Stimulated activated CD4-positive, alpha-beta T cell treated with anti-CD3 and anti-CD28 coated beads, Interleukin-2, amount 100 ng/mL, for 4 hours (primary cell): ENCODE measurements around the gene OGFOD3.

Experiments
- DNase-seq: peaks from one replicate; pipeline ENCODE4 v3.0.0-alpha.2; 2020; ENCODE audit warnings: low read depth

The OGFOD3 gene

DNA sequence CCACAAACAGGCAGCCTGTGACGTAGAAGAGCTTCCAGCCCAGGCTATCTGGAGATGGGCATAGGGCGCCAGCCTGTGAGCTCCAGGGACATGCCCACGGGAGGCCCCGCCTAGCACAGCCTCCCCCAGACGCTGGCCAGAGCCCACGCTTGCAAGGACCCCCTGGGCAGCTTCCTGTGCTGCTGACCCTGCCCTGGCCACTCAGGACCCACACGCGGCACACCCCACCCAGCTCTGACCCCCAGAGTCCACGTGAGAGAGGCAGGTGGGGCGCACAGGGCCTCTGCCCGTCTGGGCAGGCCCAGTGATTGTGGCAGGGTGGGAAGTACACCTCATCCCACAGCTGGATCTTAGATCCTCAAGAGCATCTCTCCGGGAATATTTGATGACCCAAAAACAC, 28.3 kb upstream of the OGFOD3 start:
- no peak for DNase-seq

DNA sequence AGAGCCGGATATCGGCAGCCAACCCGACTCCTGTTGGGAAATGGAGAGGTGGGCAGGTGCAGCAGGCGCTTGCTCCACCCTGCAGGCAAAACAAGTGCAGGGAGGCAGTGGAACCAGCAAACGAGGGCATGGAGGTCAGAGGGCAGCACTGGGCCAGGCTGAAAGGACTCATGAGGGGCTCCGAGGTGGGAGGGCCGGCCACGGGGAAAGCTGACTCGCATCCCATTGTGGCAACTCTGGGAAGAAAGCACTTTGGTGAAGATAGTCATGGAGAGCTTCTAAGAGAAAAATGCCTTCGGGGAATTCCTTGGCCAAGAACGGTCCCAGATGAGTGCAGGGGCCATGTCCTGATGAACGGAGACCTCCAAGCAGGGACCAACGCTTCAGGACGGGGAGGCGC, 27.7 kb upstream of the OGFOD3 start:
- DNase-seq = no peak

DNA sequence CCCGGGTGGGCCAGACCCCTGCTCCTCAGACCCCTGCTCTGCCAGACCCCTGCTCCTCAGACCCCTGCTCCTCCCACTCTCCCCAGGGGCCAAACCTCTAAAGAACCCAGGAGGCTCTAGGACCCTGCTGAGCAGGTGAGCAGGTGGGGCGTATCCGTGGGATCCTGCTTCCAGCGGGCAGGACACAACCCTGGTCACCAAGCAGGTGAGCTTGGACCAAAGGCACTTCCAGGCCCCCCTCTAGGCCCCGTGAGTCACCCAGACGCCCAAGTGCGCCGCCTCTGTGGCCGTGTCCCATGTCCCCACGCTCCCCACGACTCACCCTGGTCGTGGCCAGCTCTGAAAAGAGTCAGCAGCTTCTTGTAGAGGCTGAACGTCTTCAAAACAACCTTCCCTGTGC, 27.2 kb upstream of the OGFOD3 start:
- no peak for DNase-seq

DNA sequence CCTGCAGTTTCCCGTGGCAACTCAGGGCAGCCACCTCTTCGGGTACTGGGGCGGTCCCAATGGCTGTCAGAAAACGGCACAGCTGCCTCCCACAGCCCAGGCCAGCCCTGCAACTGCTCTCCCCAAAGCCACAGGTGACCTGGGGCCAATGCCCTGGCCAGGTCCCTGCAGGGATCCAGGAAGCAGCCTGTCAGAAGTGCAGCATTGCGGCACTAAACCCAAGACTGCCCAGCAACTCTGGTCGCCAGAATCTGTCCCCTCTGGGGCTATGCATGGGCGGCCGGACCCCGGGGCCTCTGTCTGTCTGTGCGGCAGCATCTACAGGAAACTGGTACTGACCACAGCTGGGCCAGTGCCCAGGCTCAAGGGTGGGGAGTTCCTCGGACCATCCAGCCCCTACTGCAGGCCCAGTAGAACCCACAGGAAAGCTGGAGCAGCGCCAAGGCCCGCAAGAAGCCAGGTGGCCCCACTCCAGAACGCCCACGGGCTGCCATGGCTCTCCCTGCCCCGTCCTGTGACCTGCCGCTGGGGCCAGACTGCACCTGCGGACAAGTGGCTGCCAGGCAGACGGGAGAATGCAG, 26.6 kb upstream of the OGFOD3 start:
- DNase-seq = no peak

DNA sequence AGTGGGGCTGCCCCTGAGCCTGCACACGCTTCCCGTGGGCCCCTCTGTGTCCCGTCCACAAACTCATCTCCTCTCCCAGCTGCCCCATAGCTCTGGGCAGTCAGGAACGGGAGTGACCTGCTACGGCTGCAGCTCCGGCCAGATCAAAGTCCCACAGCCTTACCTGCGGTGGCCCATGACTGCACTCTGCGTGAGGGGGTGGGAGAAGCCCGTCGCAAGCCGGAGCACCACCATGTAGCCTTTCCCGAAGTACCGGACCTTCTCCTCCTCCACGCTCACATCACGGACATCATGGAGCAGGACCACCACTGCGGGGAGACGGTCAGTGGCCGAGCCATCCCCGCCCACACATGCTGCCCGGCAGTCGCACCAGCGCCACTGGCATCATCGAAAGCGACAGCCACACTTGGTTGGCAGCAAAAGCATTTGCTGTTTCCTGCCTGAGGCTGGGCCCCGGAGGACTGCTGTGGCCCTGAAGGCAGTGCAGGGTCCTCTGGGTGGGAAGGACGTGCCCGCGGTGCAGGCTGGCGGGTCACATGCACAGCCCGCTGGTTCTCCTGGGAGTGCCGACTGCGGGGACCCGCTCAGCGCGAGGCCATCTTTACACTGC, 26.0 kb upstream of the OGFOD3 start:
- no peak for DNase-seq

DNA sequence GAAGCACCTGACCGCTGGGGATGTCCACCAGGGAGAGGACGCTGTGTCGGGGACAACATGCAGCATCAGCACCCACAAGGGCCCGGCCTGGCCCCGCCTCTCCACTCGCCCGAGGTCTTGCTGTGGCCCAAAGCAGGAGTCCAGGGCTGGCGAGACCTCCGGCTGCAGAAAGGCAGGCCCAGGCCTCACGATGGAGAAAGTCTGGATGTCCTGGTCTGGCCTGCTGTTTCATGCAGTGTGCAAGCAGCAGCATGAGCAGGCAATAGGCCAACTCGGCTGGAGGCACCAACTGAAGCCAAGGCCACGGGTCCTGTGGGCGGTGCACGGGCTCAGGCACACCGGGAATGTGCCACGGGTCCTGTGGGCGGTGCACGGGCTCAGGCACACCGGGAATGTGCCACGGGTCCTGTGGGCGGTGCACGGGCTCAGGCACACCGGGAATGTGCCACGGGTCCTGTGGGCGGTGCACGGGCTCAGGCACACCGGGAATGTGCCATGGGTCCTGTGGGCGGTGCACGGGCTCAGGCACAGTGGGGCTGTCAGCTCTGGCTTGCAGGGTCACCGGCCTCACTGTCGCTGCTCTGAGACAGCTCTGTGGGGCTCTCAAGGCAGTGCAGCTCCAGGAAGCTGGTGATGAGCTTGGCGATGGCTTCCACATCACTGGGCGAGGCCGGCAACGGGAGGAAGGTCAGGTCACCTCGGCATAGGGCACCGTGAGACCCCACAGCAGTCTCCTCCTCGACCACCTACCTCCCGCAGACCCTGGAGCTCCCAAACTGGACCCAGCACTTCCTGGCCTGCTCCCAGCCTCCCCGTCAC, 25.3 kb upstream of the OGFOD3 start:
- DNase-seq = no peak

DNA sequence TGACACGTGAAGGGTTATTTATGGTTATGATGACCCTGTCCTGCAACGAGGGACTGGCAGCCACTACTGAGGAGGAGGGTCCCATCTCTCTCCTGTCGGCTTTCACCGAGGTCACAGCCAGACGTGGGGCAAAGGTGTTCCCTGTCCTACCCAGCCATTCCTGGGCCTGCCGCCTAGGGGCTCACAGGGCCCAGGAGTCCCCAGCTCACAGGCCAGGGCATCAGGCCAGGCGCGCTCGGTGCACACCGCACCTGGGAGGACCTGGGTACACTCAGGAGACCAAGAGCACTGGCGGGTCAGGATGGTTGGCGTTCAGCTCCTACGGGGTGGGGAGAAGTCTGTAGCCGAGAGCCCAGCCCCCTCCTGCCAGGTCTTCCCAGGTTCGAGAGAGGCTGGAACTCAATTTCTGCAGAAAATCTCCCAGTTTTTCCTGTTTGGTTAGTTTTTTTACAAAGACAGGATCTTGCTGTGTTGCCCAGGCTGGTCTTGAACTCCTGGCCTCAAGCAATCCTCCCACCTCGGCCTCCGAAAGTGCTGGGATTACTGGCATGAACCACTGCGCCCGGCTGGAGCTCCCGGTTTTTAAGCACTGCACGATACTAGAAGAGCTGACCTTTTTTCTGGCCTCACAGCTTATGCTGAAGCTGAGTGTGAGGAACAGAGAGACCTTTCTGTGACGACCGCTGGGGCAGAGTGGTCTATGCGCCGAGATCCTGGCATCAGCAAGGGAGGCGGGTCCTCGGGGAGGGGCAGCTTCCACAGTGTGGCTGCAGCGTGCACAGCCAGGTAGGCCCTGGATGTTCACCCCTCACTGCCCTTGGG, 24.5 kb upstream of the OGFOD3 start:
- DNase-seq = no peak

DNA sequence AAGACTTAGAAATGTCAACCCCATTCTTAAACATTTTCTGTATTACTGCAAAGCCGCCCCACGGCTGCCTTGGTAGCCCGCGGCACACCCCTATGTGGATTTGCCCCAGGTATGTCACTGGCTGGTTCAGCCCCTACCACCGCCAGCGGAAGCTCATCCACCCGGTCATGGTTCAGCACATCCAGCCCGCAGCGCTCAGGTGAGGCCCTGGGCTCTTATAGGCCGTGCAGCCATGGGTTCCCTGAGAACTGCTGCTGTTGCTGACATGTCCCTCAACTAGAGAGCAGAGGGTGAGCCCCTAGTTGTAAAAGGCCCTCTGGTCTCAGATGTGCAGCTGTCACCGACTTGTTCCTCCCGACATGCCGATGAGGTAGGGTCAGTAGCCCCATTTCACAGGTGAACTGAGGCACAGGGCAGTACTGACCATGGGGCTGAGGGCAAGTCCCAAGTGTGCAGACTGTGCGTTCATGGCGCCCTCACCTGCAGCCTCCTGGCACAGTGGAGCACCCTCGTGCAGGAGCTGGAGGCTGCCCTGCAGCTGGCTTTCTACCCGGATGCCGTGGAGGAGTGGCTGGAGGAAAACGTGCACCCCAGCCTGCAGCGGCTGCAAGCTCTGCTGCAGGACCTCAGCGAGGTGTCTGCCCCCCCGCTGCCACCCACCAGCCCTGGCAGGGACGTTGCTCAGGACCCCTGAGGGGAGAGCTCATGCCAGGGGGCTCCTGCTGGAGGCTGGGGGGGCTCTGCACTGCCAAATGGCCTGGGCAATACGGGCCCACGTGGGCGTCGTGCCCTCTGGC, 23.5 kb upstream of the OGFOD3 start:
- DNase-seq = no peak

DNA sequence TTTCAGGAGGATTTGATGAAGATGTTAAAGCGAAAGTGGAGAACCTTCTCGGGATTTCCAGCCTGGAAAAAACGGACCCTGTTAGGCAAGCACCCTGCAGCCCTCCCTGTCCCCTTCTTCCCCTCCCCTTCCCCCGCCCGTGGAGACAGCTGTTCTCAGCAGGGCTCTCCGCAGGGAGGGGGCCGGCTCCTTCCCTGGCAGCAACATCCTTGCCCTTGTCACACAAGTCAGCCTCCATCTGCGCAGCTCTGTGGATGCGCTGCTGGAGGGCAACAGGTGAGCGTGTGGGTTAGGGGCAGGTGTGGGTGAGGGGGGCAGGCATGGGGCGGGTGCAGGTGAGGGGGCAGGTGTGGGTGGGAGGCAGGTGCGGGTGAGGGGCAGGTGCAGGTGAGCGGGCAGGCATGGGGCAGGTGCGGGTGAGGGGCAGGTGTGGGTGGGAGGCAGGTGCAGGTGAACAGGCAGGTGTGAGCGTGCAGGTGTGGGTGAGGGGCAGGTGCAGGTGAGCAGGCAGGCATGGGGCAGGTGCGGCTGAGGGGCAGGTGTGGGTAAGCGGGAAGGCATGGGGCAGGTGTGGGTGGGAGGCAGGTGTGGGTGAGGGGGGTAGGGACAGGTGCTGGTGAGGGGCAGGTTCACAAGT, 22.7 kb upstream of the OGFOD3 start:
- DNase-seq = no peak

DNA sequence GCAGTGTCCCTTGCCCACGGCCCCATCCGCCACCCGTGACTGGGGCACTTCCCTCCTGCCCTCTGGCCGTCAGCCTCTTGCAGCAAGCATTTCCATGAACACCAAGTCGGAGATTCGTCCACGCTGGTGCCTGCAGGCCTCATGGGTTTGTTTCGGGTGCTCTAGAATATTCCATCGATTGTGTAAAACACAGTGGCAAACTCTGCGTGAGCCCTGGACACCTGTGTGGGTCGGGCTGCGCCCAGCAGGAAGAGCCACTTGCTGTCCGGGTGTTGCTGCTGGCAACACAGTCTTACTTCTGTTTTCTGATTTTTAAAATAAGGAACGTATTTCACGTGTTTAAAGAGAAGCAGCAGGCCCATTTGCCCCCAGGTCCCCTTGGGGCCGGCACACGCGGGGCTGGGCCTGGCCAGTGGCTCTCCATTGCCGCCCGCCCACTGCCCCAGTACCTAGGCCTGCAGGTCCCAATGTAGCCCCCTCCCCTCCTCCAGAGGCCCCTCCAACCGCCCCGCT, 22.1 kb upstream of the OGFOD3 start:
- no peak for DNase-seq

DNA sequence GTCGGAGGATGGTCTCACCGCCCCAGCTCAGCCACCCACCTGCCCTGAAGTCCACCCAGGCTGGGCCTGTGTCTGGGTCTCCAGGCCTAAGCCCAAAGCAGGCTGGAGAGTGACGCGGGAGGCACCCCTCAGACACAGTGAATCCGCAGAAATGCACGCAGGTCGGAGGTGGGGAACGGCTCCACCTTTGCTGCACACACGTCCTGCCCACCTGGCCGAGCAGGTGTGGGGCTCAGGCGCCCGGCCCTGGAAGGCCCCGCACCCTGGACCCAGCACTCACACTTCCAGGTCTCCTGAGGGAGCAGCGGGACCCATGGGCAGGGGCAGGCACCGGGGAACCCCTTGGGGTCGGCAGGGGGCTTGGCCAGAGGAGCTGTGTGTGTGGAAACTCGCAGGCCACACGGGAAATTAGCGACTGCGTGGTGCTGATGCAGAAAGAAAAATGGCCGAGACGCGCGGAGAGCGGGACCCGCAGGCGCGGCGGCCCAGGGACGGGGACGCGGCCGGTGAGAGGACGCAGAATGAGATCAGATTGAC, 21.5 kb upstream of the OGFOD3 start:
- DNase-seq = no peak

DNA sequence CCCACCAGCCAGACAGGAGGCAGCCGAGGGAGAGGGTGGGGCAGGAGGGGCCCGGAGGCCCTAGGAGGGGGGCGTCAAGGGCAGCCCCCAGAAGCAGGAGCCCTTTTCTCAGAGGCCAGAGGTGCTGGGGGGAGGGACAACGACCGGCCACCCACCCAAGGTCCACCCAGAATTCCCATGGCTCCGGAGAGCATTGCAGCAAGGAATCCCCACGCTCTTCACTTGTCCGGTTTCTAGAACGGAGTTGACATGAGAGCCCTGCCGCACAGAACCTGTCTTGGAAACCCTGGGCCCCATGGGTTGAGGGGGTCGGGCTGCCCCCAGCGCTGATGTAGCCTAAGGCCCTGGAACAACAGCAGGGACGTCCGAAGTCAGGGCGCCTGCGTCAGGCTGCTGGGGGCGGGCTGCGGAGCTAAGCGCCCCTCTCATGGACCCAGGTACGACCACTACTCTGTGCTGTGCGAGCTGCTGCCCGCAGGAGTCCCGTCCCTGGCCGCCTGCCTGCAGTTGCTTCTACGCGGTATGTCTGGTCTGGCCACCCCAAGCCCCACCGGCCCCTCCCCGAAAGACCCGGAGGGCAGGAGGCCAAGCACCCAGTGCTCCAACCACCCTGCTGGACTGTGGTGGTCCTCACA, 20.9 kb upstream of the OGFOD3 start:
- no peak for DNase-seq

DNA sequence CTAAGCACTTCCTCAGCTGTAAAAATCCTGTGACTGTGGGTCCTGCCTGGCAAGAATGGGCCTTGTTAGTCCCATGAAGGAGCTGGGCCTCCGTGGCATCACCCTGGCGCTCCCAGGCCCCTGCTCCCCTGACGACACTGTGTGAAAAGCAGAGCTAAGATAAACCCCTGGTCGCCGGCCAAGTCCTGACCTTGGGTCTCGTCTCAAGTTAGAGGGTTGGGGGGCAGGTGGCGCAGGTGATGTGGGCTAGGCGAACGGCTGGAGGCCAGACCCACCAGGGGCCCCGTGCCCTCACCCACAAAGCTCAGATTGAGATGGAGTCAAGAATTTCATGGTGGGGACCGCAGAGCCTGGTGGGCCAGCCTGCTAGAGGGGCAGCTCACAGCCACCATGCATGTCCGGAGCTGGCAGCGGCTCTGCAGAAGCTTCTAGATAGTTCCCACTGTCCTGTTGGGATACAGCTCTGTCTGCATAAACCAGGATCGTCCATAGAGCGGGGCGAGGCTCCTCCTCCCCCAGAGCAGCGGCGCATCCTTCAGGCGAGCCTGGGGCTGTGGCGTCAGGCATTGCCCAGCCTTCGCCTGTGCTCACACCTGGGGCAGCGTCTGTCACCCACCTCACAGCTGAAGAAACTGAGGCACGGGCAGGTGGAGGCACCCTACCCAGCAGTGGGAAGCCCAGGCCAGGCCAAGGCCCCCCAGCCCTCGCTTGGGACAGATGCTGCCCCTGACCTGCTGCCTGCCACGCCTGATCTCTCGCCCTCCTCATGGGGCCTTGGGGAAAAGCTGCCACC, 20.2 kb upstream of the OGFOD3 start:
- DNase-seq = no peak

DNA sequence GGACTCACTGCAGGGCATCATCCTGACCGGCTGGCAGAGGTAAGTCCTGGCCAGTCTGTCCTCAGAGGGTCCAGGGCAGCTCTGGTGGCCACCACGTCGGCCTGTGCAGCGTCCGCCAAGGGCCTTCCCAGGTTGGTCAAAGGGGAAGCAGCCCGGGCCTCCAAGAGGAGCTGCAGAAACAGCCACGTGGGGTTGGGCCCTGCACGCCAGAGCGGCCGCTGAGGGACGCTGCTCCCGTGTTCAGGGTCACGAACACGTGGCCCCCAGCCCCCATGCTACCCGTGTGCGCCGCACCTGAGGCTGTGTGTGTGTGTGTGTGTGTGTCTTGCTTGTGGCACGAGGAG, 18.9 kb upstream of the OGFOD3 start:
- no peak for DNase-seq

DNA sequence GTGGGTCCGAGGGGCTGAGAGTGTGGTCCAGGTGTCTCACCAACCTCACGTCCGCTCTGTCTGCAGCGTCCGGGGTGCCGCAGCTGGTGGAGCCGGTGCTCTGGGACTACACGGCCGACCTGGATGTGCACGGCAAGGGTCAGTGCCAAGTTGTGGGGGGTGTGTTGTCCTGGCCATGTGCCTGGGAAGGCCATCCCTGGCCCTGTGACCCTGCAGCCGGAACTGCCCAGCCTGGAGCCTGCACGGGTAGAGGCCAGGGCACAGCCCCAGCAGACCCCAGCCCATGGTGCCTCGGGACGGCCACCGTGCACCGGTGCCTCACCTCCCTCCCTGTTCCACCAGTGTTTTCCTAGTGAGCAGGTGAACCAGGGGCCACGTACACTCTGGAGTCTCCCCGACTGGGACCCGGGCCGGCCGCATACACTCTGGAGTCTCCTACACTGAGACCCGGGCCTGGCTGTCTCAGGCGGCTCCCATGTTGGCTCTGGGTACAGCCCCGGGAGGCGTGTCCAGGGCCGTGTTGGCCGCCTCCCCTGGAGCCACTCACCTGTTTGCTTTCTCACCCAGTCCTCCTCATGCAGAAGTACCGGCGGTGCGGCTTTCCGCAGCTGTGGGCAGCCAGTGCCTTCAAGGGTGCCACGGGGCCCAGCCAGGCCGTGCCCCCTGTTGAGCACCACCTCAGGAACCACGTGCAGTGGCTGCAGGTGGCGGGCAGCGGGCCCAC, 18.4 kb upstream of the OGFOD3 start:
- no peak for DNase-seq

DNA sequence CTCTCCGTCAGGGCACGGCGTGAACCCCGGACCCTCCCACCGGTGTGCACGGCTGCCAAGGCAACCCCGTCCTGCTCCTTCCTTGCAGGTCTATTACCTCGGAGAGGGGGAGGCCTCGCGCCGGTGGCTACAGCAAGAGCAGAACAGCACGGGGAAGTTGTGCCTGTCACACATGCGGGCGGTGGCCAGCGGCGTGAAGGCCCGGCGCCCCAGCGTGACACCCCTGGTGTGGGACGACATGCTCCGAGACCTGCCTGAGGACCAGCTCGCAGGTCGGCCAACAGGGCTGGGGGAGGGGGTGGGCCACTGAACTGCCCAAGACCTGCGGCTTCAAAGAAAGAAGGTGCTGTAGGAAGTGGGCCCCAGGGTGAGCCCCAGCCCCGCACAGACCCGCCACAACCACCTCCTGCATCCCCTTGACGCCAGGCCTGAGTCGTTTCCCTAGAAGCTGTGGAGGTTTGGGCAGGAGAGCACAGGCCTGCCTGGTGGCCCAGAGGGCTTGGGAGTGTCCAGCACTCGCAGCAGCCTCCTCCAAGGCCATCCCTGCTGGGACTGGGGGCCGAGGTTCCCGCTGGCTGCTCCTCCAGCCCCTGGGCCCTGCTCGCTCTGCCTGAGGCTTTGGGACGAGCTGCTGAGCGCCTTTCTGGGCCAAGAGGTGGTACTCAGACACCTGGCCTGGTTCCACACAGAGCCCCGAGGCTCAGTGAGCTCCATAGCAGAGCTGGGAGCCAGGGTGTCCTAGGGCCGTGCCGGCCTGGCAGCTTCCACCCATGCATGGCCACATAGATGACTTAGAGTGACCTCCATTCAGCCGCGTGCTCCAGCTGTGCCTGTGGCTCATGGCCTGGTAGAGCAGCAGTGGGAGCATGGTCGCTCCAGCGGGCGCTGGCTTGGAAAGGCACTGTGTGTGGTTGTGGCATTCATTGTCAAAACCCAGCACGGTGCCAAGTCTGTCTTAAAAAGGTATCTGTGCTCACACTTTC, 17.5 kb upstream of the OGFOD3 start:
- DNase-seq = no peak

DNA sequence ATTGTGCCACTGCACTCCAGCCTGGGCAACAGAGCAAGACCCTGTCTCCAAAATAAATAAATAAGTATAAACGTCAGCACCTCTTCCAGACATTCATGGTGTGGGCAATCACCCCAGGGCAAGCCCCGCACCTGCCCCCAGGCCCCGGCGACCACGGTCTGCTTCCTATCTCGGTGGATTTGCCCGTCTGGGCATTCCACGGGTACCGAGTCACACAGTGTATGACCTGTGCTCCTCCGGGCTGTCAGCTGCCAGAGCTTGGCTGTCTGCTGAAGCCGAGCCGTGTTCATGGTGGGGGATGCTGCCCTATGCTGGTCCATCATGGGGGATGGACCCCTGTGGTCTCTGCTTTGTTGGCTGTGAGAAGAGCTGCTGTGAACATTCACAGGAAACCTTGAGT, 16.7 kb upstream of the OGFOD3 start:
- DNase-seq = no peak

DNA sequence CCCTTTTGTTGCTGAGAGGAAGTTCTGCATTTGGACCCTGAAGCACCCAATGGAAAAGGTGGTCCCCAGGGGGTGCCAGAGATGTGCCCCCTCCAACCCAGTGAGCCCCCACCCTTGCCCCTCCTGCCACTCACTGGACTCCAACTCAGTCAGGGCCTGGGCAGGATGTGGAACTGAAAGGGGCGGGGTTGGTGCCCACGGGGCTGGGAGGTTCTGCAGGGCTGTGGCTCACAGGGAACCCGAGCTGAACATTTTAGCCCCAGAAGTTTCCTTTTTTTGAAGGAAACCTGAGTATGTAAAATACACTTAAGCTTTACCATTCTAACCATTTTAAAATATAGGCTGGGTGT, 15.8 kb upstream of the OGFOD3 start:
- DNase-seq = no peak
